GM21717 (cell line): Measurements from ENCODE around the gene TMEM131L.

ENCODE experiments used
- ATAC-seq: cut with Tn5 transposase; IDR thresholded peaks from one replicate; pipeline ENCODE4 v1.9.1; 2021; ENCODE audit warnings: mild to moderate bottlenecking, moderate library complexity; ENCODE audit not compliant: unreplicated experiment

Gene TMEM131L

DNA sequence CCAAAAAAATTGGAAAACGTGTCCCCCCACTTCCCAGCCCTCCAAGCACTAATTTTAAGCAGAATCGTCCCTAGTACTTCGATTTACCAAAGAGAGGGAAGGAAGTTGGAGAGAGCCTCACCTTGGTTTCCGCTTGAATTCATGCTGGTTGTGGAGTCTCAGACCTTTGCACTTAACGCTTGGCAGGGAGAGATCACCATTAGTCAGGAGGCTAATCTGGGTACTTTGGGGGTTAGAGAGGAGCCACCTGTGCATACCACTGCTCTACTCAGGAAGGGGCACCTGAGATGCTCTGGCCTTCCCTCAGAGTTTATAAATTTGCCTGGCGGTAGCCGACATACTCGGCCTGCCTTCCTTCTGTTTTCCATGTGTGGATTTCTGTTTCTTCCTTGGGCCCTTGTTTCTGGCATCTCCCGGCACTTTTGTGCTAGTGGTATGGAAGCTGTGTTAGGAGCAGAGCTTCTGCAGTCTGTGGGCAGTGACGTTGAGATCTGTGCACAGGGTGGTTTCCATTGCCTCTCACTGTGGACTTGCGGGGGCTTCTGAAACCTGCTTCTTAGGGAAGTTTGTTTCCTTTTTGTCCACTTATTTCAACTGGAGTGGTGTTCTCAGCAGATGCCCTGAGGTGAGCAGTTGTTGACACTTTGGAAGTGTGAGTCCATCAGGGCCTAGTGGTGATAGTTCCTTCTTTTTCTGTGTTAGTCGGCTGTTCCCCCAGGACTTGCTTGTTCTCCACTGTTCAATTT, 104.2 kb downstream of the TMEM131L start:
- peak; percentile 57 for ATAC-seq

GRCh38 chr4:153571006-153571545, 104.9 kb downstream of the TMEM131L start:
- ATAC-seq: no peak

DNA sequence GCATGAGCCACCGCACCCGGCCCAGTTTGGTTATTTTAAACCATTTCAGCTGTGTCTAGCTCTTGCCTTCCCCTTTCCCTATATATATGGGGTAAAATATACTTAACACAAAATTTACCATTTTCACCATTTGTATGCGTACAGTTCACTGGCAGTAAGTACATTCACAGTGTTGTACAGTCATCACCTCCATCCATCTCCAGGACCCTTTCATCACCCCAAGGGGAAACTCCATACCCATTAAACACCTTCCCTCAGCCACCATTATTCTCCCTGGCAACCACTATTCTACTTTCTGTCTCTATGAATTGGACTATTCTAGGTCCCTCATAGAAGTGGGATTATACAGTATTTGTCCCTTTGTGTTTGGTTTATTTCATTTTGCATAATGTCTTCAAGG, 106.4 kb downstream of the TMEM131L start:
- ATAC-seq: no peak

GRCh38 chr4:153573221-153573620, 107.1 kb downstream of the TMEM131L start:
- no peak for ATAC-seq

- no peak for ATAC-seq
Observed at GRCh38 chr4:153573881-153574802, 108.0 kb downstream of the TMEM131L start.

DNA sequence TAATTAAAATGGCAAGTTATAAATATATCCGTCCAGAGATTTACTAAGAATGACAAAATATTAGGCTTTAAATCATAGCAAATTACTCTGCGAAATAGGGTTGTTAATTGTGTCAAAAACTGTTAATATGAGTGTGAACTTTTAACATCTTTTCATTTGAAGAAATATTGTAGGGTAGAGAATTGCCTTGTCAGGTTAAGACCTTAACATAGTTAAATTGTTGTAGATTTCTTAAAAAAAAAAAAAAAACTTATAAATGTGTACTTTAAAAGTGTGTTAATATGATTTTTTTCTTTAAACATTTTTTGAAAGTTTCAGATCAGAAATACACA, 110.2 kb downstream of the TMEM131L start:
- ATAC-seq: no peak

DNA sequence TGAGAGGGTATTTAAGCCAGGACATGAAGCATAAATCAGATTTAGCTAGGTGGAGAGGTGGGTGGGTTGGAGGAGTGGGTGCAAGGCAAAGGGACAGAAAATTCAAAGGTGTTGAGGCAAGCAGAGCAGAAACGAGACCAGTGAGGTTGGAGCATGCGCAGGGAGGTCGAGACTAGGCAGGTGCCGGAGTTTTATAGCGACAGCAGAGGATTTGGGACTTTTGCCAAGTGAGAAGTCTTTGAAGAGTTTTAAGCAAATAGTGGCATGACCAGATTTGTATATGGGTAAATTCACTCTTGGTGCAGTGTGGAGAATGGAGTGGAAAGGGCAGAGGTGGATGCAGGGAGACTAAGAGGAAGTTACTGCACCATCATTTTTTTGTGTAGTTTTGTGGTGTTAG, 110.9 kb downstream of the TMEM131L start:
- no peak for ATAC-seq

GRCh38 chr4:153579410-153579809, 113.2 kb downstream of the TMEM131L start:
- no peak for ATAC-seq

- ATAC-seq: no peak
Observed at GRCh38 chr4:153579872-153580271, 113.7 kb downstream of the TMEM131L start.

- no peak for ATAC-seq
Observed at GRCh38 chr4:153582954-153583702, 117.0 kb downstream of the TMEM131L start.

- ATAC-seq: no peak
Observed at GRCh38 chr4:153585026-153585425, 118.9 kb downstream of the TMEM131L start.

DNA sequence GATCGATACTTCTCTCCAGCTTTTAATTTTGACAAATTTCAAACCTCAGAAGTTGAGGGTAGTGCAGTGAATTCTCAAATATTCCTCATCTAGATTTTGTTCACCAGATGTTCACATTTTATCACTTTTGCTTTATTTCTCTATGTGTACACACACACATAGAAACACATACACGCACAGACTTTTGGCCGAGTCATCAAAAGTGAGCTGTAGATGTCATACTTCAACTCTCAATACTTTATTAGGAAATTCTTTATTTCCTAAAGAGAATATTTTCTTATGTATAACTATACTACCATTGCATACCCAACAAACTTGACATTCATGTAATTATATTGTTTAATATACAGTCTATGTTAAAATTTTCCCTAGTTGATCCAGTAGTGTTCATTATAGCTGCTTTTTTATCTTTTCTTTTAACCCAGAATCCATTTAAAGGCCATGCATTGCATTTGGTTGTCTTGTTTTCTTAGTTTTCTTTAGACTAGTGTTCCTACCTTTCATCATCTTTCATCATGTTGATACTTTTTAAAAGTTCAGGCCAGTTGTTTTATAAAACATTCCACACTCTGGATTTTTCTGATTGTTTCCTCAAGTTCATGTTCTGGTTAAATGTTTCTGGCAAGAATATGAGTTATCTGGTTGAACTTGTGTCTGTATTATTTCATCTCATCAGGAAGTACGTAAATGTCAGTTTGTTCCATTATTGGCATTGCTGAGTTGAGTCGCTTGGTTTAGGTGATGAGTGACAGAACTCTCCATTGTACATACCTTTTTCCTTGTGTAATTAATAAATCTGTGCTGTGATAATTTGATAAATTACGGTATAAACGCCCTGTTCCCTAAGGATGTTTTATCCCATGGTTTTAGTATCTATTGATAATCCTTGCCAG, 123.8 kb downstream of the TMEM131L start:
- ATAC-seq: no peak

DNA sequence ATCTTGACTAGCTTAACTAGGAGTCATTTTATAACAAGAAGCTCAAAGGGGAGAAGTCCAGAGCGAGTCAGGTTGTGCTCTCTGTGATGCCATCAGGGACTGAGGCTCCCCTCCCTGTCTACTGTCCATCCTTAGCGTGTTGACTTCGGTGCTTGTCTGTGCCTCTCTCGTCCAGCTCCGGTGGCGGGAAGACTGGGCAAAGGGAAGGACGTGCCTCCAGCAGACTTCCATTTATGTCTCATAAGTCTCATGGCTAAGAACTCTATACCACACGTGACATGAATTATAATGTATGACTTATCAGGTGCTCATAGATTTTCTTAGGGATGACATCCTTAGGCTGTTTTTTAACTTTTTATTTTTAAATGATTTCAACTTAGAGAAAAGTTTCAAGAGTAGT, 125.3 kb downstream of the TMEM131L start:
- ATAC-seq: no peak

- ATAC-seq: no peak
Observed at GRCh38 chr4:153592064-153592463, 125.9 kb downstream of the TMEM131L start.

- no peak for ATAC-seq
Observed at GRCh38 chr4:153593161-153593560, 127.0 kb downstream of the TMEM131L start.

- ATAC-seq: no peak
Observed at GRCh38 chr4:153594210-153594609, 128.1 kb downstream of the TMEM131L start.

- ATAC-seq: no peak
Observed at GRCh38 chr4:153595894-153596601, 129.9 kb downstream of the TMEM131L start.

DNA sequence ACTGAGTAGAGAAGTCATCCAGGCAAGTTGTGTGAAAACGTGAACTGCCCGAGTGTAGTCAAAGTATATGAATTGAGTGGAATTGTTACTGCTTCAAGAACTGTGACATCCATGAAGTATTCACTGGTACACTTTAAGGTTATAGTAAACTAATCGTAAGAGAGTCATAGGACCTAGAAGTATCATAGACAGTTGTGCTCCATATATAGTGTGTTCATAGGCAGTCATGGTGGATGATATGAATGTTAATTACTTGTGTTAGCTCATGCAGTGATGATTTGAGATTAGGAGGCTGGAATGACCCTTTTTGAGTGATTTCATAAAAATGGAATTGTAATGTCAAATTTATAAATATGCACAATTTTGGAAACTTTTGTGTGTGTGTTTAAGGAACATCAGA, 136.6 kb downstream of the TMEM131L start:
- ATAC-seq: no peak

DNA sequence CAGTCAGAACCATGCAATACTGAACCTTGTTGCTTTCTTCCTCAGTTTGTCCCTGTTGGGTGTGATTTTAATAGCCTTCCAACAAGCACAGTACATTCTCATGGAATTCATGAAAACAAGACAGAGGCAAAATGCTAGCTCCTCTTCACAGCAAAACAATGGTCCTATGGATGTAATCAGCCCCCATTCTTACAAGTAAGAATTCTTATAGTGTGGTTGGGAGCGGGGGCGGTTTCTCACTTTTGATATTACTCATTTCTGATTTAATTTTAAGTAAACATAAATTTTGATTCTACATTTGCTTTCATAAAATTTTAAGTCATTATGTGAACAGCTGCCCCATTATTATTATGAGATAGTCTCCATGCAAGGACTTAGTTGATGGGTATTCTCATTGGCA, 137.1 kb downstream of the TMEM131L start:
- ATAC-seq: no peak

DNA sequence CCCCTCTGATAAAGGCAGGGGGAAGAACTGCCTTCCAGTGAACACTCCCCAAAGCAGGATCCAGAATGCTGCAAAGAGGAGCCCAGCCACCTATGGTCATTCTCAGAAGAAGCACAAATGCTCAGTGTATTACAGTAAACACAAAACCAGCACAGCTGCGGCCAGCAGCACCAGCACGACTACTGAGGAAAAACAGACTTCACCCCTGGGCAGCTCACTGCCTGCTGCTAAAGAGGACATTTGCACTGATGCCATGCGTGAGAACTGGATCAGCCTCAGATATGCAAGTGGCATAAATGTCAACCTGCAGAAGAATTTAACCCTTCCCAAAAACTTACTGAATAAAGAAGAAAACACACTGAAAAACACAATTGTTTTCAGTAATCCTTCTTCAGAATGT, 137.7 kb downstream of the TMEM131L start:
- ATAC-seq: no peak
